ENCODE results near the gene ZPBP2. TPM values are rescaled to one million over a fixed set of nuclear protein-coding genes. Genes with fewer than 3 reads are reported as not detected.

Gene ZPBP2
- polyA plus RNA-seq, 1 donor from 2014 or later = not detected

GRCh38 chr17:39831588-39831987 is 36.4 kb upstream of the ZPBP2 start:
- H4K20me1 ChIP-seq (ENCODE audit: insufficient read depth) = no peaks in the 10 kb centered on the region
- H2AFZ ChIP-seq (ENCODE audit: low read depth, low read length) = no peak overlapping the region
- H3K27ac ChIP-seq (ENCODE audit: low read length) = no peak overlapping the region
- no peak overlapping the region for H3K4me3 ChIP-seq (ENCODE audit: low read length)
- no peaks in the 10 kb centered on the region for H3K9me3 ChIP-seq (ENCODE audit: low read length)
- no peaks in the 10 kb centered on the region for H3K79me2 ChIP-seq (replicated peaks; ENCODE audit: insufficient read depth, low read length)
- H3K9ac ChIP-seq (ENCODE audit: low read length) = no peak overlapping the region
- H3K9me2 ChIP-seq (ENCODE audit: insufficient read depth, low read length) = no peaks in the 10 kb centered on the region
- H3K4me2 ChIP-seq (ENCODE audit: low read length) = no peak overlapping the region
- no peaks in the 10 kb centered on the region for H3F3A ChIP-seq (ENCODE audit: insufficient read depth, low read length, poor library complexity, severe bottlenecking)
- TF ChIP-seq TAF1 (IDR thresholded peaks at IDR 0.05; ENCODE audit: low read depth) (no peak), MXI1 (conservative IDR thresholded peaks at IDR 0.05; ENCODE audit: poor library complexity, severe bottlenecking) (no peak), CTCF (IDR thresholded peaks at IDR 0.05; ENCODE audit: poor library complexity, severe bottlenecking) (no peak), REST (IDR thresholded peaks at IDR 0.05; ENCODE audit: borderline replicate concordance) (no peak), EP300 (conservative IDR thresholded peaks at IDR 0.05; ENCODE audit: poor library complexity, severe bottlenecking) (no peak), POLR2AphosphoS5 (IDR thresholded peaks at IDR 0.05) (no peak), SMC3 (conservative IDR thresholded peaks at IDR 0.05; ENCODE audit: poor library complexity) (no peak), RAD21 (conservative IDR thresholded peaks at IDR 0.05) (no peak), EZH2 (IDR thresholded peaks at IDR 0.05; ENCODE audit: borderline replicate concordance, insufficient read depth, low read length, poor library complexity, severe bottlenecking) (no peak)
- H3K36me3 ChIP-seq (ENCODE audit: insufficient read depth, low read length) = no peaks in the 10 kb centered on the region
- H3K27me3 ChIP-seq (ENCODE audit: insufficient read depth, low read depth, low read length) = no peaks in the 10 kb centered on the region

GRCh38 chr17:39834017-39834416 is 34.0 kb upstream of the ZPBP2 start:
- Histone ChIP-seq H4K20me1 (ENCODE audit: insufficient read depth) (no peaks in the 10 kb centered on the region), H3F3A (ENCODE audit: insufficient read depth, low read length, poor library complexity, severe bottlenecking) (no peaks in the 10 kb centered on the region), H3K79me2 (replicated peaks; ENCODE audit: insufficient read depth, low read length) (no peaks in the 10 kb centered on the region), H3K4me2 (ENCODE audit: low read length) (no peak overlapping the region), H3K27ac (ENCODE audit: low read length) (no peak overlapping the region), H2AFZ (ENCODE audit: low read depth, low read length) (no peak overlapping the region), H3K9ac (ENCODE audit: low read length) (no peak overlapping the region), H3K9me2 (ENCODE audit: insufficient read depth, low read length) (no peaks in the 10 kb centered on the region), H3K36me3 (ENCODE audit: insufficient read depth, low read length) (no peaks in the 10 kb centered on the region), H3K9me3 (ENCODE audit: low read length) (no peaks in the 10 kb centered on the region), H3K4me3 (ENCODE audit: low read length) (no peak overlapping the region), H3K27me3 (ENCODE audit: insufficient read depth, low read depth, low read length) (no peaks in the 10 kb centered on the region)
- TF ChIP-seq RAD21 (conservative IDR thresholded peaks at IDR 0.05) (no peak), TAF1 (IDR thresholded peaks at IDR 0.05; ENCODE audit: low read depth) (no peak), CTCF (IDR thresholded peaks at IDR 0.05; ENCODE audit: poor library complexity, severe bottlenecking) (no peak), EP300 (conservative IDR thresholded peaks at IDR 0.05; ENCODE audit: poor library complexity, severe bottlenecking) (no peak), MXI1 (conservative IDR thresholded peaks at IDR 0.05; ENCODE audit: poor library complexity, severe bottlenecking) (no peak), REST (IDR thresholded peaks at IDR 0.05; ENCODE audit: borderline replicate concordance) (no peak), POLR2AphosphoS5 (IDR thresholded peaks at IDR 0.05) (no peak), EZH2 (IDR thresholded peaks at IDR 0.05; ENCODE audit: borderline replicate concordance, insufficient read depth, low read length, poor library complexity, severe bottlenecking) (no peak), SMC3 (conservative IDR thresholded peaks at IDR 0.05; ENCODE audit: poor library complexity) (no peak)

Measured in neural cell (in vitro differentiated cells).